ENCODE results near the gene WDR59. TPM values are rescaled to one million over a fixed set of nuclear protein-coding genes. Genes with fewer than 3 reads are reported as not detected.

The WDR59 gene
- total and polyA plus RNA-seq, 3 experiments from 2014 or later = 13.0 to 56.5 (median 55.9) TPM

DNA sequence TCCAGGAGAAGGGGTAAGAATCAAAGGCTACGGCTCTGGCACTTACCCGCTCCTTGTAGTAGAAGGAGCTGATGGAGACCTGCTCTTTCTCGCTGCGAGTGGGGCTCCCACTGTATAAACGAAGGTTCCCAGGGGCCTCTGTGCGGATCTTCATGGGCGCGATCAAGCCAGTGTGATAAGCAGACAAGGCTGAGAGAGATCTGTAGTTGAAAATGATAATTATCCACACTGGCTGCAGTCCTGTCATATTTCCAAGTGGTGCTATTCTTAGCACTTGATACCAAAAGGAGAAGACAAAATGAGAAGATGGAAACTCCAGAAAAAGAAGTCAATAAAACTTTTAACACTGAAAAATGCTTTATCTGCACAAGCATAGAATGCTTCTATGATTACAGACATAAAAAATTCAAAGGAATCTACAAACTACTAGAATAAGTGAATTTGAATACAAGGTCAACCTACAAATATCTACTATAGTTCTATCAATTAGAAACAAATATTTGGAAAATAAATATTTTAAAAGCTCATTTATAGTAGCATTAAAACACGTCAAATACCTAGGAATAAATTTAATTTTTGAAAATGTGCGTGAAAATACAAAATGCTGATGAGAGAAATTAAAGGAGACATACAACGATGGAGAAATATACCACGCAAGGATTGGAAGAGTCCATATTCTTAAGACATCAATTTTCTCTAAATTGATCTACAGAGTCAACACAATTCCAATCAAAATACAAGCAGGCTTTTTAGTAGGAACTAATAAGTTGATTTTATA lies 80.8 kb downstream of the WDR59 start:
- Mint-ChIP-seq H3K9me3 (no peaks in the 10 kb centered on the region), H3K27me3 (no peaks in the 10 kb centered on the region), H3K4me1 (no peaks in the 10 kb centered on the region), H3K36me3 (peaks cover 45 to 73% (median 47%) of the 10 kb centered on the region in 3 donors), H3K27ac (no peak overlapping the region), H3K4me3 (no peak overlapping the region)
- H3K9me3 ChIP-seq (ENCODE audit: low read length) = no peaks in the 10 kb centered on the region
- ChIA-PET CTCF (no interaction called here), POLR2A (no interaction called here)
- DNase-seq = no peak
- no peak overlapping the region for H3K27ac ChIP-seq (ENCODE audit: low read depth, low read length)
- no peaks in the 10 kb centered on the region for H3K27me3 ChIP-seq (ENCODE audit: insufficient read depth, low read length, poor library complexity, severe bottlenecking)
- H3K4me3 ChIP-seq (ENCODE audit: low read length) = no peak overlapping the region
- H3K36me3 ChIP-seq (ENCODE audit: insufficient read depth, low read length) = peaks cover 11% of the 10 kb centered on the region
- H3K4me1 ChIP-seq (ENCODE audit: insufficient read depth, low read length) = no peaks in the 10 kb centered on the region

DNA sequence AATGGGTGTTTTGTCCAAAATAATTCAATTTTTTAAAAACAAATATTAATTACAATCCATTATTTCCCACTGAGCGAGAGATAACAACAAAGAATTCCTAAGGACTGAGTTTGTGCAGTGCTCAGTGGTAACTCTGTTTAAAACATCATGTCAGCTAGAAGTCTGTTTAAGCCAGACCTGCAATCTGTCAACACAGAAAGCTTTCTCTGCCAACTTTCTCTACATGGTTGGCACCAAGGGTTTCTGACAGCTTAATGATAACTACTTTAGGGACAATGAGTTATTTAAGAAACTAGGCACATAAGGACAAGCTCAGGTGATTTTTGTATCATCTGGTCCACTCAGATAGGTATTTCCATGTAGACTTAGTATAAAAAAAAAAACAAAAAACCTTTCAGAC lies 81.8 kb downstream of the WDR59 start:
- H3K27ac Mint-ChIP-seq = no peak overlapping the region
- H3K4me3 Mint-ChIP-seq = no peak overlapping the region
- H3K9me3 Mint-ChIP-seq = no peaks in the 10 kb centered on the region
- peaks cover 11% of the 10 kb centered on the region for H3K36me3 ChIP-seq (ENCODE audit: insufficient read depth, low read length)
- H3K4me1 Mint-ChIP-seq = no peaks in the 10 kb centered on the region
- H3K36me3 Mint-ChIP-seq = peaks cover 45 to 73% (median 51%) of the 10 kb centered on the region in 3 donors
- H3K27ac ChIP-seq (ENCODE audit: low read depth, low read length) = no peak overlapping the region
- CTCF ChIA-PET = no interaction called here
- H3K27me3 Mint-ChIP-seq = no peaks in the 10 kb centered on the region
- no peaks in the 10 kb centered on the region for H3K9me3 ChIP-seq (ENCODE audit: low read length)
- no peak overlapping the region for H3K4me3 ChIP-seq (ENCODE audit: low read length)
- H3K4me1 ChIP-seq (ENCODE audit: insufficient read depth, low read length) = no peaks in the 10 kb centered on the region
- no peak for DNase-seq
- H3K27me3 ChIP-seq (ENCODE audit: insufficient read depth, low read length, poor library complexity, severe bottlenecking) = no peaks in the 10 kb centered on the region
- POLR2A ChIA-PET = no interaction called here

DNA sequence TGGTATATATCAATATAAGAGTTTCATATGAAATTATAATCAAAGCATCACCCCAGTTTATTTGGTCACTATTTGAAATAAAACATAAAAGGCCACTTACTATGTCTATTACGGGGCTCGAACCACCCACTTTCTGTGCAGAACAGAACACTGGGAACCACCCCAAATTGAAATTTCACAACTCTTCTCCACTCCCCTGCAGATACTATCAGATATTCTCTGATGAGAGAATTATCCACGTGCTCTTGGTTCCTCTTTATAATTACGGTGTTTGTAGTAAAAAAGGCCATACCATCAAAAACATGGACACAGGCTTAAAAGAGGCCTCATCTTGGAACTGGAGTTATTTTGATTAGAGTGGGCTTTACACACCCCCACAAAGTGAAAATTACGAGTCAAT lies 82.8 kb downstream of the WDR59 start:
- POLR2A ChIA-PET = no interaction called here
- peaks cover 11% of the 10 kb centered on the region for H3K36me3 ChIP-seq (ENCODE audit: insufficient read depth, low read length)
- H3K4me1 ChIP-seq (ENCODE audit: insufficient read depth, low read length) = no peaks in the 10 kb centered on the region
- Mint-ChIP-seq H3K27me3 (no peaks in the 10 kb centered on the region), H3K4me1 (no peaks in the 10 kb centered on the region), H3K4me3 (no peak overlapping the region), H3K36me3 (peaks cover 45 to 73% (median 46%) of the 10 kb centered on the region in 3 donors), H3K9me3 (no peaks in the 10 kb centered on the region), H3K27ac (peak overlapping the region in 1 of 8 donors; percentile 66)
- no peak for DNase-seq
- H3K27me3 ChIP-seq (ENCODE audit: insufficient read depth, low read length, poor library complexity, severe bottlenecking) = no peaks in the 10 kb centered on the region
- CTCF ChIA-PET = no interaction called here
- H3K4me3 ChIP-seq (ENCODE audit: low read length) = no peak overlapping the region
- no peaks in the 10 kb centered on the region for H3K9me3 ChIP-seq (ENCODE audit: low read length)
- H3K27ac ChIP-seq (ENCODE audit: low read depth, low read length) = no peak overlapping the region

DNA sequence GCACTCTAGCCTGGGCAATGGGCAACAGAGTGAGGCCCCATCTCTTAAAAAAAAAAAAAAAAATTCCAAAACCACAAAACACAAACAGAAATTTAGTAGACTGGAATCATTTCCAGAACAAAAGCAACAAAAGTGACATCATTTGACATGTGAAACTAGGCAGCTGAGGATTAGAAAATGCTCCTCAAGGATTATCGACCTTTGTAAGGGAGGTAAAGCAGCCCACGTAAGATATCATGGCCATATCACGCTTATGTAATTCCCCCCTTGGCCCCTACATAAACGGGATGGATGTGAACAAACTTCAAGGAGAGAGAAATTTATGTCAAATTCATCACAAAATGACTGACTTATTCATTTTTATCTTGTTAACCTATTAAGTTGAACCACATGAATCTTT lies 83.3 kb downstream of the WDR59 start:
- no peaks in the 10 kb centered on the region for H3K4me1 ChIP-seq (ENCODE audit: insufficient read depth, low read length)
- Mint-ChIP-seq H3K36me3 (peaks cover 39 to 72% (median 42%) of the 10 kb centered on the region in 3 donors), H3K9me3 (no peaks in the 10 kb centered on the region), H3K27ac (no peak overlapping the region), H3K27me3 (no peaks in the 10 kb centered on the region), H3K4me3 (no peak overlapping the region), H3K4me1 (no peaks in the 10 kb centered on the region)
- no peak overlapping the region for H3K4me3 ChIP-seq (ENCODE audit: low read length)
- ChIA-PET CTCF (no interaction called here), POLR2A (no interaction called here)
- no peak overlapping the region for H3K27ac ChIP-seq (ENCODE audit: low read depth, low read length)
- no peaks in the 10 kb centered on the region for H3K9me3 ChIP-seq (ENCODE audit: low read length)
- no peak for DNase-seq
- no peaks in the 10 kb centered on the region for H3K27me3 ChIP-seq (ENCODE audit: insufficient read depth, low read length, poor library complexity, severe bottlenecking)
- peaks cover 11% of the 10 kb centered on the region for H3K36me3 ChIP-seq (ENCODE audit: insufficient read depth, low read length)

DNA sequence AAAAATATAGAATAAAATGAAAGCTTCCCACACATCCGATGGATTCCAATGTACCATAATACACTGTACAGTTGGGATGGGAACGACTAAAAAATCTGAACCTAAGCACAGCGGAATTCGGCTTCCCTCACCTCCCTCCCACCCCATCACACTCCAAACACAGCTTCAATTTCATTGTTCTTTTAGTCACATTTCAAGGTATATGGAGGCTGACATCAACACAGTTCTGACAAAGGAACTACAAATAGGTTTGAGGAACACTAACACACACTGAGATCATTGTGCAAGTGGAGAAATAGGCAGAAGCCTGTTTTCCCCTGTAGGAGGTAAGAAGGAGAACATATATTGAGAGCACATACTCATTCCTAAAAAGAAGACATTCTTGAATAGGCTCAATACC lies 85.1 kb downstream of the WDR59 start:
- POLR2A ChIA-PET = no interaction called here
- H3K9me3 ChIP-seq (ENCODE audit: low read length) = no peaks in the 10 kb centered on the region
- Mint-ChIP-seq H3K36me3 (peaks cover 33 to 74% (median 37%) of the 10 kb centered on the region in 3 donors), H3K4me3 (no peak overlapping the region), H3K27ac (peak overlapping the region in 1 of 8 donors; percentile 56), H3K27me3 (no peaks in the 10 kb centered on the region), H3K4me1 (no peaks in the 10 kb centered on the region), H3K9me3 (no peaks in the 10 kb centered on the region)
- no peak overlapping the region for H3K4me3 ChIP-seq (ENCODE audit: low read length)
- H3K36me3 ChIP-seq (ENCODE audit: insufficient read depth, low read length) = peaks cover 11% of the 10 kb centered on the region
- H3K4me1 ChIP-seq (ENCODE audit: insufficient read depth, low read length) = no peaks in the 10 kb centered on the region
- H3K27me3 ChIP-seq (ENCODE audit: insufficient read depth, low read length, poor library complexity, severe bottlenecking) = no peaks in the 10 kb centered on the region
- DNase-seq = no peak
- no peak overlapping the region for H3K27ac ChIP-seq (ENCODE audit: low read depth, low read length)
- CTCF ChIA-PET = no interaction called here

DNA sequence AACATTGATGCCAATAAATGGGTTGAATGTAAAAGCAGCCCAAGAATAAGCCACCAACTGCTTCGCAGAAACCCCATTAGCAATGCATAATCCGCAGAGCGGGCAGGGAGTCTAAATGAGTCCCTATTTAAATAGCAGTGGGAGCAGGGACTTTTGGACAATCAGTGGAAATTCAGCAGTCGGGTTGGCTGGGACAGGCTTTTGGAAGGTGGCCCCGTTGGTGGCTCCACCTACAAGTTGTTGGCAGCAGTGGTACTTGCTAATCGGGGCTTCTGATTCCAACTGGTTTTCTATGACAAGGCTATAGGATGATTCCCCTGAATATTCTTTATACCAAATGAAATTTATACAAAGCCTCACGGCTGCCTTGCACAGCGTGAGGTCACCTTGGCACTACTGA lies 86.3 kb downstream of the WDR59 start:
- Mint-ChIP-seq H3K4me3 (no peak overlapping the region), H3K27ac (peak overlapping the region in 1 of 8 donors; percentile 88), H3K9me3 (no peaks in the 10 kb centered on the region), H3K27me3 (no peaks in the 10 kb centered on the region), H3K4me1 (no peaks in the 10 kb centered on the region), H3K36me3 (peaks cover 30 to 76% (median 35%) of the 10 kb centered on the region in 3 donors)
- Histone ChIP-seq H3K27me3 (ENCODE audit: insufficient read depth, low read length, poor library complexity, severe bottlenecking) (no peaks in the 10 kb centered on the region), H3K36me3 (ENCODE audit: insufficient read depth, low read length) (peaks cover 6% of the 10 kb centered on the region), H3K4me3 (ENCODE audit: low read length) (no peak overlapping the region), H3K27ac (ENCODE audit: low read depth, low read length) (no peak overlapping the region), H3K9me3 (ENCODE audit: low read length) (no peaks in the 10 kb centered on the region), H3K4me1 (ENCODE audit: insufficient read depth, low read length) (no peaks in the 10 kb centered on the region)
- ChIA-PET CTCF (no interaction called here), POLR2A (no interaction called here)
- no peak for DNase-seq

DNA sequence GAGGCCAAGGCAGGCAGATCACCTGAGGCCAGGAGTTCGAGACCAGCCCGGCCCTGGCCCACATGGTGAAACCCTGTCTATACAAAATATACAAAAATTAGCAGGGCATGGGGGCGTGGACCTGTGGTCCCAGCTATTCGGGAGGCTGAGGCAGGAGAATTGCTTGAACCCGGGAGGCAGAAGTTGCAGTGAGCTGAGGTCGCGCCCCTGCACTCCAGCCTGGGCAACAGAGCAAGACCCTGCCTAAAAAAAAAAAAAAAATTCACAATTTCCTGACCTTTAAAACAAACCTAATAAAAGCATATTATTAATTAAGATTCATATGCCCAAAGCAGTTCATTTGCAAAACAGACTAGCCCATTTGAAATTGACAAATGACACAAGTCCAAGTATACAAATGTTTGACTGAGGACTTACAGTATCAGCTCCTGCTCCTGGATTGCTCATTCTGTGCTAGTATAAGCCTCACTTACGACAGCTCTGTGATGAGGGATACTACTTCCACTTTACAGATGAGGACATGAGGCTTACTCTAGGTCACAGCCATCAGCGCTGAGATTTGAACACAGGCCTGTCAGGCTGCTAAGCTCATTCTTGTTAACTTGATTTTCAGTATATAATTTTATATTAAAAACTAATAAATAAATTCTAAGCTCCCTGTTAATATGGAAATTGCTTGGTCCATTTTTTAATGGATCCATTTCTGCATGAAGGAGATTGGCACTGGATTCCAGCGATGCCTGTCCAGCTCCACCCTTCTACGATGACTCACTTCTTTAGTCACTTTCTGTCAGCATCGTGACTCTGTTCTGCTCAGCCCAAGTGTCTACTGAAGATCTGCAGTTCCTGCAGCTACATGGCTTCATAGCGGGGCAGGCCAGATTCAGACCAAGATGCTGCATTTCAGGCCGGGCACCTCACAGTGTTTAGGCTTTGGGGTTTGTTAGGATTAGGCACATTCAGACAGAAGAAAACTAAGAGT lies 88.2 kb downstream of the WDR59 start:
- Histone ChIP-seq H3K27ac (ENCODE audit: low read depth, low read length) (no peak overlapping the region), H3K4me3 (ENCODE audit: low read length) (no peak overlapping the region), H3K4me1 (ENCODE audit: insufficient read depth, low read length) (no peaks in the 10 kb centered on the region), H3K27me3 (ENCODE audit: insufficient read depth, low read length, poor library complexity, severe bottlenecking) (no peaks in the 10 kb centered on the region), H3K9me3 (ENCODE audit: low read length) (no peaks in the 10 kb centered on the region), H3K36me3 (ENCODE audit: insufficient read depth, low read length) (peaks cover 8% of the 10 kb centered on the region)
- peaks cover 0 to 2% (median 0%) of the 10 kb centered on the region in 3 donors for H3K4me1 Mint-ChIP-seq
- no peaks in the 10 kb centered on the region for H3K9me3 Mint-ChIP-seq
- ChIA-PET CTCF (no interaction called here), POLR2A (no interaction called here)
- H3K36me3 Mint-ChIP-seq = peaks cover 24 to 80% (median 33%) of the 10 kb centered on the region in 3 donors
- DNase-seq = no peak
- no peak overlapping the region for H3K4me3 Mint-ChIP-seq
- H3K27me3 Mint-ChIP-seq = no peaks in the 10 kb centered on the region
- peak overlapping the region in 3 of 8 donors; percentile 60 to 79 (median 78) for H3K27ac Mint-ChIP-seq

DNA sequence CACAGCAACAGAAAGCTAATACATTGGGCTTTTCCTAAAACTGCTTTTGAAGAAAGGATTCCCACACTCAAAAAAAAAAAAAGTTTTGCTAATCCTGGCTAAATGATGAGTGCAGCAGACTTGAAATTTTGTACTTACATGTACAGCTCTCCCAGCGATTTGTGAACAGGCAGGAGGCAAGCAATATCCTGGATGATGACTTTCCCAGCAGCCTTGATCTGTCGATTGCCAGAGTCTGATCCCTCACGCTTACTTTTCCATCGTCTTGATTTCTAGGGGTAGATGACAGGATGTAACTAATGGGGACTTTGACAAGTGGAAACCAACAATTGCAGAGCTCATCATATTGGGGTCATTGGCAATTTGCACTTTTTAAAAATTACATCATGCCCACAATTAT lies 91.4 kb downstream of the WDR59 start:
- H3K4me3 ChIP-seq (ENCODE audit: low read length) = no peak overlapping the region
- peaks cover 30 to 81% (median 34%) of the 10 kb centered on the region in 3 donors for H3K36me3 Mint-ChIP-seq
- no peak for DNase-seq
- H3K4me1 Mint-ChIP-seq = peaks cover 1 to 16% (median 16%) of the 10 kb centered on the region in 3 donors
- H3K27me3 Mint-ChIP-seq = no peaks in the 10 kb centered on the region
- no peak overlapping the region for H3K27ac ChIP-seq (ENCODE audit: low read depth, low read length)
- H3K4me3 Mint-ChIP-seq = no peak overlapping the region
- H3K36me3 ChIP-seq (ENCODE audit: insufficient read depth, low read length) = peaks cover 8% of the 10 kb centered on the region
- peaks cover 0 to 3% (median 0%) of the 10 kb centered on the region in 5 donors for H3K9me3 Mint-ChIP-seq
- ChIA-PET POLR2A (no interaction called here), CTCF (no interaction called here)
- H3K27ac Mint-ChIP-seq = peak overlapping the region in 2 of 8 donors; percentile 38 to 59
- no peaks in the 10 kb centered on the region for H3K9me3 ChIP-seq (ENCODE audit: low read length)
- H3K27me3 ChIP-seq (ENCODE audit: insufficient read depth, low read length, poor library complexity, severe bottlenecking) = no peaks in the 10 kb centered on the region
- no peaks in the 10 kb centered on the region for H3K4me1 ChIP-seq (ENCODE audit: insufficient read depth, low read length)
